ENCODE data around the gene HEMK1.

The HEMK1 gene

GRCh38 chr3:50568947-50569749 lies at the start of gene HEMK1:
Gene HEMK1 (plus strand): TSS chr3:50569522. CDS start chr3:50571105, 1,583 bp downstream.
- peak; percentile 94 to 95 for DNase-seq

- no peak for DNase-seq
These were observed 48.5 kb upstream of the HEMK1 start for GRCh38 chr3:50520849-50521248.

- DNase-seq: no peak
These were observed 47.8 kb upstream of the HEMK1 start for GRCh38 chr3:50521572-50521971.

GRCh38 chr3:50523279-50523811 lies 46.0 kb upstream of the HEMK1 start:
- DNase-seq: no peak

GRCh38 chr3:50524746-50525145 lies 44.6 kb upstream of the HEMK1 start:
- DNase-seq: no peak

GRCh38 chr3:50525191-50525910 lies 44.0 kb upstream of the HEMK1 start:
- DNase-seq: no peak

- DNase-seq: peak; percentile 45 to 47
These were observed 43.3 kb upstream of the HEMK1 start for GRCh38 chr3:50525987-50526386.

GRCh38 chr3:50530001-50530970 lies 39.0 kb upstream of the HEMK1 start:
- DNase-seq: no peak

GRCh38 chr3:50531201-50531600 lies 38.1 kb upstream of the HEMK1 start:
- DNase-seq: no peak

- no peak for DNase-seq
These were observed 37.1 kb upstream of the HEMK1 start for GRCh38 chr3:50532062-50532705.

- no peak for DNase-seq
These were observed 36.0 kb upstream of the HEMK1 start for GRCh38 chr3:50533316-50533715.

- DNase-seq: no peak
These were observed 35.4 kb upstream of the HEMK1 start for GRCh38 chr3:50533807-50534461.

GRCh38 chr3:50534681-50535330 lies 34.5 kb upstream of the HEMK1 start:
- no peak for DNase-seq

GRCh38 chr3:50536471-50537180 lies 32.7 kb upstream of the HEMK1 start:
- no peak for DNase-seq

GRCh38 chr3:50537421-50538129 lies 31.7 kb upstream of the HEMK1 start:
- no peak for DNase-seq

GRCh38 chr3:50539356-50540286 lies 29.7 kb upstream of the HEMK1 start:
- no peak for DNase-seq

GRCh38 chr3:50542177-50543034 lies 26.9 kb upstream of the HEMK1 start:
- DNase-seq: peak; percentile 44 to 63

GRCh38 chr3:50545781-50546180 lies 23.5 kb upstream of the HEMK1 start:
- DNase-seq: no peak
